GM18526 (cell line): ENCODE data around the gene MYBPH.

Source experiments
- POLR2A ChIP-seq: IDR thresholded peaks from 3 replicates; pipeline ENCODE4 v1.6.1; 2011; ENCODE audit not compliant: insufficient read length; ENCODE audit errors: extremely low read depth

MYBPH gene

GRCh38 chr1:203175237-203175826 lies at the start of gene MYBPH:
TSS of gene MYBPH (minus strand) at chr1:203175826. CDS start at chr1:203175755, 71 bp downstream.
- TF ChIP-seq POLR2A = no peak

GRCh38 chr1:203225071-203225470 lies 49.4 kb upstream of the MYBPH start:
- no peak for TF ChIP-seq POLR2A

GRCh38 chr1:203223012-203223775 lies 47.6 kb upstream of the MYBPH start:
- TF ChIP-seq POLR2A = no peak

GRCh38 chr1:203219934-203220333 lies 44.3 kb upstream of the MYBPH start:
- no peak for TF ChIP-seq POLR2A

- no peak for TF ChIP-seq POLR2A
Measured at GRCh38 chr1:203219171-203219570, 43.5 kb upstream of the MYBPH start.

GRCh38 chr1:203217668-203218067 lies 42.0 kb upstream of the MYBPH start:
- no peak for TF ChIP-seq POLR2A

- TF ChIP-seq POLR2A = no peak
Measured at GRCh38 chr1:203217139-203217655, 41.6 kb upstream of the MYBPH start.

GRCh38 chr1:203216274-203217138 lies 40.9 kb upstream of the MYBPH start:
- TF ChIP-seq POLR2A = no peak

- TF ChIP-seq POLR2A = no peak
Measured at GRCh38 chr1:203215573-203215972, 39.9 kb upstream of the MYBPH start.

- TF ChIP-seq POLR2A = no peak
Measured at GRCh38 chr1:203214871-203215270, 39.2 kb upstream of the MYBPH start.

GRCh38 chr1:203213126-203213525 lies 37.5 kb upstream of the MYBPH start:
- TF ChIP-seq POLR2A = no peak

- TF ChIP-seq POLR2A = no peak
Measured at GRCh38 chr1:203211812-203212211, 36.2 kb upstream of the MYBPH start.

GRCh38 chr1:203210988-203211387 lies 35.4 kb upstream of the MYBPH start:
- TF ChIP-seq POLR2A = no peak

- TF ChIP-seq POLR2A = no peak
Measured at GRCh38 chr1:203210350-203210749, 34.7 kb upstream of the MYBPH start.

- no peak for TF ChIP-seq POLR2A
Measured at GRCh38 chr1:203208181-203208580, 32.6 kb upstream of the MYBPH start.

- TF ChIP-seq POLR2A = no peak
Measured at GRCh38 chr1:203207751-203208150, 32.1 kb upstream of the MYBPH start.
